Measurements from ENCODE around the gene ACAN.
"Not testable (repeated sequence)": the region's sequence is repeated elsewhere in the genome, so short reads cannot be mapped to it uniquely, and the experiment has no call there.

Gene ACAN

DNA sequence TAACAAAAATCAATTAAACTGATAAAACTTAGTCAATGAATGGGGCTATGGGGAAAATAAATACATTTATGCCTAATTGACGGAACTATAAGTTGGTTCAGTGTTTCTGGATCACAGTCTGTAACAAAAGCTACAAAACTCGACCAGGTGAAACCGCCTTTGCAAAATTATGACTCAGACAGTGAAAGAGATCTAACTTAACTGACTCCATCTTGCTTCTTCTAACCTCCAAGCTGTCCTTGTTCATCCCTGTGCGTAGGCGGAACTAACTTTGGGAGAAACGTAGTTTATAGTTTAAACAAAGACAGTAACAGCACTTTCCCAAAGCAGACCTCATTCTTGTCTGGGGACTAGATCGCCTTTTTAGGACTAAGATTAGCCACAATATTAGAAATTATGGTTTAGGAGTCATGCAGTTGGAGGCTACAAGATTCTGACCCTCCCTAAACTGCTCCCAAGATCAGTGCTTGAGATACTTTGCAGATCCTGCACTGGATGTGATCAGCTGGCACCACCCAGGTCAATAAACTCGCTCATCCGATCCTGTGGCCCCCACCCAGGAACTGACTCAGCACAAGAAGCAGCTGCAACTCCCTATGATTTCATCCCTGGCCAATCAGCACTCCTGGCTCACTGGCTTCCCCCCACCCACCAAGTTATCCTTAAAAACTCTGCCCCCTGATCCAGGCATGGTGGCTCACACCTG is 117.1 kb downstream of the ACAN start:
- Histone ChIP-seq H3K36me3 (no peaks in the 10 kb centered on the region), H3K4me3 (ENCODE audit: low read depth, low read length) (no peak overlapping the region), H3K4me1 (no peaks in the 10 kb centered on the region), H3K27me3 (no peaks in the 10 kb centered on the region), H3K9me3 (no peaks in the 10 kb centered on the region)
- TF ChIP-seq, protein P1, sequence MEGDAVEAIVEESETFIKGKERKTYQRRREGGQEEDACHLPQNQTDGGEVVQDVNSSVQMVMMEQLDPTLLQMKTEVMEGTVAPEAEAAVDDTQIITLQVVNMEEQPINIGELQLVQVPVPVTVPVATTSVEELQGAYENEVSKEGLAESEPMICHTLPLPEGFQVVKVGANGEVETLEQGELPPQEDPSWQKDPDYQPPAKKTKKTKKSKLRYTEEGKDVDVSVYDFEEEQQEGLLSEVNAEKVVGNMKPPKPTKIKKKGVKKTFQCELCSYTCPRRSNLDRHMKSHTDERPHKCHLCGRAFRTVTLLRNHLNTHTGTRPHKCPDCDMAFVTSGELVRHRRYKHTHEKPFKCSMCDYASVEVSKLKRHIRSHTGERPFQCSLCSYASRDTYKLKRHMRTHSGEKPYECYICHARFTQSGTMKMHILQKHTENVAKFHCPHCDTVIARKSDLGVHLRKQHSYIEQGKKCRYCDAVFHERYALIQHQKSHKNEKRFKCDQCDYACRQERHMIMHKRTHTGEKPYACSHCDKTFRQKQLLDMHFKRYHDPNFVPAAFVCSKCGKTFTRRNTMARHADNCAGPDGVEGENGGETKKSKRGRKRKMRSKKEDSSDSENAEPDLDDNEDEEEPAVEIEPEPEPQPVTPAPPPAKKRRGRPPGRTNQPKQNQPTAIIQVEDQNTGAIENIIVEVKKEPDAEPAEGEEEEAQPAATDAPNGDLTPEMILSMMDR (IDR thresholded peaks at IDR 0.05; ENCODE audit: low read depth, low read length): no peak
- DNase-seq: no peak

DNA sequence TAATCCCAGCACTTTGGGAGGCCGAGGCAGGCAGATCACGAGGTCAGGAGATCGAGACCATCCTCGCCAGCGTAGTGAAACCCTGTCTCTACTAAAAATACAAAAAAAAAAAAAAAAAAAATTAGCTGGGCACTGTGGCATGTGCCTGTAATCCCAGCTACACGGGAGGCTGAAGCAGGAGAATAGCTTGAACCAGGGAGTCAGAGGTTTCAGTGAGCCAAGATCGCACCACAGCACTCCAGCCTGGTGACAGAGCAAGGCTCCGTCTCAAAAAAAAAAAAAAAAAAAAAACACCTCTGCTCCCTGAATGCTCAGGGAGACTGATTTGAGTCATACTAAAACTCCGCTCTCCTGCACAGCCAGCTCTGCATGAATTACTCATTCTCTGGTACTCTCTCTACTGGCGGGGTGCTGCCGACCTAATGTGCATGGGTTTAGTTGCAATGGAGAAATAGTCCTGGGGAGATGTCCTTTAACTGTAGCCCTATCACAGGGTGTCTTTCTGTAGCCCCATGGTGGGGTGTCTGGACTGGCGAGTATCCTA is 117.7 kb downstream of the ACAN start:
- not testable (repeated sequence) for H3K4me1 ChIP-seq; H3K27me3 ChIP-seq; DNase-seq; H3K4me3 ChIP-seq (ENCODE audit: low read depth, low read length); H3K36me3 ChIP-seq; H3K9me3 ChIP-seq
